GM23338 (cell line): ENCODE results near the gene CCL14. TPM values are rescaled to one million over a fixed set of nuclear protein-coding genes. Genes with fewer than 3 reads are reported as not detected.

Experiments used
- ATAC-seq: fragments of 200-7000 bp; cut with Tn5 transposase; 3 replicates; pipeline ENCODE4 v1.9.1; 2020
- DNase-seq: peaks from one replicate; pipeline ENCODE4 v3.0.0-alpha.2; 2015; ENCODE audit warnings: low spot score
- H2AFZ ChIP-seq: fragments of 200-600 bp; sonication (generic); 2 replicates; pipeline ENCODE4 v1.8.0; 2016; ENCODE audit warnings: antibody characterized with exemption, mild to moderate bottlenecking, moderate library complexity
- H3F3A ChIP-seq: fragments of 200-600 bp; sonication (generic); replicated peaks from 2 replicates; pipeline ENCODE4 v1.8.0; 2017; ENCODE audit warnings: antibody characterized with exemption, mixed run types, low read depth
- H3K27ac ChIP-seq: fragments of 200-600 bp; sonication (generic); 2 replicates; pipeline ENCODE4 v1.6.1; 2016; ENCODE audit warnings: low read depth
- H3K27me3 ChIP-seq: fragments of 200-600 bp; sonication (generic); 2 replicates; pipeline ENCODE4 v1.8.0; 2016; ENCODE audit warnings: mild to moderate bottlenecking, mixed run types, moderate library complexity; ENCODE audit not compliant: insufficient read depth
- H3K36me3 ChIP-seq: fragments of 200-600 bp; sonication (generic); 2 replicates; pipeline ENCODE4 v1.8.0; 2016; ENCODE audit warnings: mild to moderate bottlenecking; ENCODE audit not compliant: insufficient read depth
- H3K4me1 ChIP-seq: fragments of 200-600 bp; sonication (generic); 2 replicates; pipeline ENCODE4 v1.8.0; 2016; ENCODE audit warnings: mild to moderate bottlenecking, moderate library complexity; ENCODE audit not compliant: insufficient read depth
- H3K4me2 ChIP-seq: fragments of 200-600 bp; sonication (generic); 2 replicates; pipeline ENCODE4 v1.7.1; 2017; ENCODE audit warnings: mixed run types
- H3K4me3 ChIP-seq: fragments of 200-600 bp; sonication (generic); 2 replicates; pipeline ENCODE4 v1.6.1; 2016; ENCODE audit warnings: mixed run types
- H3K79me2 ChIP-seq: fragments of 200-600 bp; sonication (generic); replicated peaks from 2 replicates; pipeline ENCODE4 v1.8.0; 2017; ENCODE audit warnings: mild to moderate bottlenecking; ENCODE audit not compliant: insufficient read depth
- H3K9me2 ChIP-seq: fragments of 200-600 bp; sonication (generic); 2 replicates; pipeline ENCODE4 v1.8.0; 2017; ENCODE audit not compliant: insufficient read depth
- H4K20me1 ChIP-seq: fragments of 200-600 bp; sonication (generic); replicated peaks from 2 replicates; pipeline ENCODE4 v1.8.0; 2017; ENCODE audit warnings: mild to moderate bottlenecking; ENCODE audit not compliant: insufficient read depth
- H3K27ac Mint-ChIP-seq: 2 replicates; pipeline ENCODE4 v1.8.0; 2020; ENCODE audit warnings: inconsistent platforms, mild to moderate bottlenecking, moderate library complexity, mixed read lengths
- H3K27me3 Mint-ChIP-seq: 3 replicates; pipeline ENCODE4 v1.8.0; 2022; ENCODE audit warnings: low read depth, mild to moderate bottlenecking, moderate library complexity, mixed read lengths, inconsistent platforms; ENCODE audit not compliant: insufficient read depth, poor library complexity
- H3K36me3 Mint-ChIP-seq: 3 replicates; pipeline ENCODE4 v1.8.0; 2021; ENCODE audit warnings: low read depth, mild to moderate bottlenecking, inconsistent platforms, moderate library complexity, mixed read lengths
- H3K4me1 Mint-ChIP-seq: 3 replicates; pipeline ENCODE4 v1.8.0; 2020; ENCODE audit warnings: mild to moderate bottlenecking, inconsistent platforms, mixed read lengths
- H3K4me3 Mint-ChIP-seq: 3 replicates; pipeline ENCODE4 v1.8.0; 2021; ENCODE audit warnings: moderate library complexity, mild to moderate bottlenecking, inconsistent platforms, mixed read lengths
- H3K9me3 Mint-ChIP-seq: 3 replicates; pipeline ENCODE4 v1.8.0; 2020; ENCODE audit warnings: moderate library complexity, mild to moderate bottlenecking, inconsistent platforms, mixed read lengths
- CREB1 ChIP-seq: fragments of 250-450 bp; sonication (Bioruptor Pico); IDR thresholded peaks from 2 replicates; pipeline ENCODE4 v1.5.0; 2020; ENCODE audit warnings: low read depth, mild to moderate bottlenecking, moderate library complexity
- JUNB ChIP-seq: IDR thresholded peaks from one replicate; pipeline ENCODE4 v1.6.1; 2016; ENCODE audit warnings: antibody characterized with exemption; ENCODE audit not compliant: unreplicated experiment
- POLR2AphosphoS5 ChIP-seq: IDR thresholded peaks from 2 replicates; pipeline ENCODE4 v1.6.1; 2016; ENCODE audit warnings: antibody characterized with exemption, low read depth
- long read RNA-seq: library from polyadenylated mRNA; unstranded; transcript quantifications from one replicate; pipeline ENCODE4 v2.0.0, GENCODE V29; 2020; ENCODE audit not compliant: unreplicated experiment
- polyA plus RNA-seq: library from polyadenylated mRNA; unstranded; fragments of >200 nt; fragmentation: Nextera tagmentation; extraction: Ambion mirVana; gene quantifications from 2 replicates; pipeline ENCODE4 v1.2.1, GENCODE V29; 2016
- total RNA-seq: library from RNA; depleted of rRNA; stranded (reverse); fragments of >200 nt; shearing (Covaris generic); gene quantifications from 2 replicates; pipeline ENCODE4 v1.2.3, GENCODE V29; 2014; rRNA removed
- TF ChIP-seq, protein P1 (sequence below): IDR thresholded peaks from 2 replicates; pipeline ENCODE4 v1.6.1; 2016; ENCODE audit warnings: antibody characterized with exemption
- TF ChIP-seq, protein P2 (sequence below): fragments of 250-450 bp; sonication (Bioruptor Pico); IDR thresholded peaks from 2 replicates; pipeline ENCODE4 v1.5.0; 2020; ENCODE audit warnings: mild to moderate bottlenecking, moderate library complexity
- TF ChIP-seq, protein P3 (sequence below): IDR thresholded peaks from one replicate; pipeline ENCODE4 v1.6.1; 2018; ENCODE audit warnings: antibody characterized with exemption; ENCODE audit not compliant: unreplicated experiment

CCL14 gene
- total RNA-seq (not detected in 2 replicates), polyA plus RNA-seq (not detected in 2 replicates)
- long read RNA-seq = 0 reads

DNA sequence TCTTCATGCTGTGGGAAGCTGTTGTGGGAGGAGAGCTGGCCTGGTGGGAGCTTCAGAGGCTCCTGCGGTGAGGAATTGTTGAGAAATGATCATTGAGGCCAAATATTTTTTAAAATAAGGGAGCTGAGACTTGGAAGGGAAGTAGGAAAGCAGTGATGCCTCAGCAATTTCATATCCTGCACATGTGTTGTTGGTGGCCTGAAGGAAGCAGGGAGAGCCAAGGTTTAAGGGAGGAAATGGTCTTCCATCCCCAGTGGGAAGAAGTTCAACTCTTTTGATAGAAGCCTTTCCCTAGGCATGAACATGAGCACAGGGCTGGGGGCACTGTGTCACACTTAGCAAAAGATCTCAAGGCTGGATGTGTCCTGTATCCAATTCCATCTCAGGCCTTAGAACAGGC lies at the start of gene CCL14:
CCL14 (minus strand) TSS at position 87 of the 400 bp plus-strand sequence; CDS start at position 7, 80 bp downstream.
- Histone ChIP-seq H3K9me2 (no peaks in the 10 kb centered on the region; the same call in 1 of the 2 replicates), H3F3A (no peaks in the 10 kb centered on the region), H3K4me1 (no peaks in the 10 kb centered on the region), H3K4me3 (no peak within 1 kb of the TSS), H3K27me3 (no peaks in the 10 kb centered on the region), H2AFZ (no peak within 1 kb of the TSS), H3K4me2 (no peak within 1 kb of the TSS), H4K20me1 (no peaks in the 10 kb centered on the region), H3K79me2 (no peaks in the 10 kb centered on the region), H3K27ac (no peak within 1 kb of the TSS), H3K36me3 (no peaks in the 10 kb centered on the region)
- Mint-ChIP-seq H3K9me3 (no peaks in the 10 kb centered on the region), H3K27me3 (peaks cover 3% of the 10 kb centered on the region), H3K4me3 (no peak within 1 kb of the TSS), H3K36me3 (no peaks in the 10 kb centered on the region), H3K27ac (no peak within 1 kb of the TSS), H3K4me1 (no peaks in the 10 kb centered on the region)
- no peak for ATAC-seq
- no peak for DNase-seq
- TF ChIP-seq CREB1 = no peak
- TF ChIP-seq, protein P1, sequence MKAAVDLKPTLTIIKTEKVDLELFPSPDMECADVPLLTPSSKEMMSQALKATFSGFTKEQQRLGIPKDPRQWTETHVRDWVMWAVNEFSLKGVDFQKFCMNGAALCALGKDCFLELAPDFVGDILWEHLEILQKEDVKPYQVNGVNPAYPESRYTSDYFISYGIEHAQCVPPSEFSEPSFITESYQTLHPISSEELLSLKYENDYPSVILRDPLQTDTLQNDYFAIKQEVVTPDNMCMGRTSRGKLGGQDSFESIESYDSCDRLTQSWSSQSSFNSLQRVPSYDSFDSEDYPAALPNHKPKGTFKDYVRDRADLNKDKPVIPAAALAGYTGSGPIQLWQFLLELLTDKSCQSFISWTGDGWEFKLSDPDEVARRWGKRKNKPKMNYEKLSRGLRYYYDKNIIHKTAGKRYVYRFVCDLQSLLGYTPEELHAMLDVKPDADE = no peak
- TF ChIP-seq, protein P2, sequence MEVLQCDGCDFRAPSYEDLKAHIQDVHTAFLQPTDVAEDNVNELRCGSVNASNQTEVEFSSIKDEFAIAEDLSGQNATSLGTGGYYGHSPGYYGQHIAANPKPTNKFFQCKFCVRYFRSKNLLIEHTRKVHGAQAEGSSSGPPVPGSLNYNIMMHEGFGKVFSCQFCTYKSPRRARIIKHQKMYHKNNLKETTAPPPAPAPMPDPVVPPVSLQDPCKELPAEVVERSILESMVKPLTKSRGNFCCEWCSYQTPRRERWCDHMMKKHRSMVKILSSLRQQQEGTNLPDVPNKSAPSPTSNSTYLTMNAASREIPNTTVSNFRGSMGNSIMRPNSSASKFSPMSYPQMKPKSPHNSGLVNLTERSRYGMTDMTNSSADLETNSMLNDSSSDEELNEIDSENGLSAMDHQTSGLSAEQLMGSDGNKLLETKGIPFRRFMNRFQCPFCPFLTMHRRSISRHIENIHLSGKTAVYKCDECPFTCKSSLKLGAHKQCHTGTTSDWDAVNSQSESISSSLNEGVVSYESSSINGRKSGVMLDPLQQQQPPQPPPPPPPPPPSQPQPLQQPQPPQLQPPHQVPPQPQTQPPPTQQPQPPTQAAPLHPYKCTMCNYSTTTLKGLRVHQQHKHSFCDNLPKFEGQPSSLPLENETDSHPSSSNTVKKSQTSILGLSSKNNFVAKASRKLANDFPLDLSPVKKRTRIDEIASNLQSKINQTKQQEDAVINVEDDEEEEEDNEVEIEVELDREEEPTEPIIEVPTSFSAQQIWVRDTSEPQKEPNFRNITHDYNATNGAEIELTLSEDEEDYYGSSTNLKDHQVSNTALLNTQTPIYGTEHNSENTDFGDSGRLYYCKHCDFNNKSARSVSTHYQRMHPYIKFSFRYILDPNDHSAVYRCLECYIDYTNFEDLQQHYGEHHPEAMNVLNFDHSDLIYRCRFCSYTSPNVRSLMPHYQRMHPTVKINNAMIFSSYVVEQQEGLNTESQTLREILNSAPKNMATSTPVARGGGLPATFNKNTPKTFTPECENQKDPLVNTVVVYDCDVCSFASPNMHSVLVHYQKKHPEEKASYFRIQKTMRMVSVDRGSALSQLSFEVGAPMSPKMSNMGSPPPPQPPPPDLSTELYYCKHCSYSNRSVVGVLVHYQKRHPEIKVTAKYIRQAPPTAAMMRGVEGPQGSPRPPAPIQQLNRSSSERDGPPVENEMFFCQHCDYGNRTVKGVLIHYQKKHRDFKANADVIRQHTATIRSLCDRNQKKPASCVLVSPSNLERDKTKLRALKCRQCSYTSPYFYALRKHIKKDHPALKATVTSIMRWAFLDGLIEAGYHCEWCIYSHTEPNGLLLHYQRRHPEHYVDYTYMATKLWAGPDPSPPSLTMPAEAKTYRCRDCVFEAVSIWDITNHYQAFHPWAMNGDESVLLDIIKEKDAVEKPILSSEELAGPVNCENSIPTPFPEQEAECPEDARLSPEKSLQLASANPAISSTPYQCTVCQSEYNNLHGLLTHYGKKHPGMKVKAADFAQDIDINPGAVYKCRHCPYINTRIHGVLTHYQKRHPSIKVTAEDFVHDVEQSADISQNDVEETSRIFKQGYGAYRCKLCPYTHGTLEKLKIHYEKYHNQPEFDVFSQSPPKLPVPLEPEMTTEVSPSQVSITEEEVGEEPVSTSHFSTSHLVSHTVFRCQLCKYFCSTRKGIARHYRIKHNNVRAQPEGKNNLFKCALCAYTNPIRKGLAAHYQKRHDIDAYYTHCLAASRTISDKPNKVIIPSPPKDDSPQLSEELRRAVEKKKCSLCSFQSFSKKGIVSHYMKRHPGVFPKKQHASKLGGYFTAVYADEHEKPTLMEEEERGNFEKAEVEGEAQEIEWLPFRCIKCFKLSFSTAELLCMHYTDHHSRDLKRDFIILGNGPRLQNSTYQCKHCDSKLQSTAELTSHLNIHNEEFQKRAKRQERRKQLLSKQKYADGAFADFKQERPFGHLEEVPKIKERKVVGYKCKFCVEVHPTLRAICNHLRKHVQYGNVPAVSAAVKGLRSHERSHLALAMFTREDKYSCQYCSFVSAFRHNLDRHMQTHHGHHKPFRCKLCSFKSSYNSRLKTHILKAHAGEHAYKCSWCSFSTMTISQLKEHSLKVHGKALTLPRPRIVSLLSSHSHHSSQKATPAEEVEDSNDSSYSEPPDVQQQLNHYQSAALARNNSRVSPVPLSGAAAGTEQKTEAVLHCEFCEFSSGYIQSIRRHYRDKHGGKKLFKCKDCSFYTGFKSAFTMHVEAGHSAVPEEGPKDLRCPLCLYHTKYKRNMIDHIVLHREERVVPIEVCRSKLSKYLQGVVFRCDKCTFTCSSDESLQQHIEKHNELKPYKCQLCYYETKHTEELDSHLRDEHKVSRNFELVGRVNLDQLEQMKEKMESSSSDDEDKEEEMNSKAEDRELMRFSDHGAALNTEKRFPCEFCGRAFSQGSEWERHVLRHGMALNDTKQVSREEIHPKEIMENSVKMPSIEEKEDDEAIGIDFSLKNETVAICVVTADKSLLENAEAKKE (CRISPR knock-in tag) = no peak
- TF ChIP-seq JUNB = no peak
- no peak for TF ChIP-seq POLR2AphosphoS5

DNA sequence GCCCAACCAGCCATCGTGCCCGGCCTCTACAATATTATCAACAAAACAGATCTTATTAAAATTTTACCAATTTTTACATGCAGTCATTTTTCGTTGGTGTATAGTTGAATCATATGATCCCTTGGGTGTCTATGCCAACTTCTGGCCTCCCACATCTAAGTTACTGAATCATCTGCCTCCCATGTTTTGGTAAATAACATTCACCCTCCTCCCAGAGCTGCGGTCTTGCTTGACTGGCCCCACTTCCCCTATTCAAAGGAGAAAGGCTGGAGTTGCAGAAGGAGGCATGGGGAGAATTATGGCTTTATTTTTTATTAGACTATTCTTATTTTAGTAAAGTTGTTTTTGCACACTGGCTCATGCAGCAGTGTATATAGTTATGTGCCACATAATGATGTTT lies 49.7 kb upstream of the CCL14 start:
- Histone ChIP-seq H2AFZ (no peak overlapping the region), H3K27ac (no peak overlapping the region), H4K20me1 (no peaks in the 10 kb centered on the region), H3K79me2 (no peaks in the 10 kb centered on the region), H3K27me3 (no peaks in the 10 kb centered on the region), H3K4me1 (no peaks in the 10 kb centered on the region), H3F3A (no peaks in the 10 kb centered on the region), H3K9me2 (no peaks in the 10 kb centered on the region), H3K4me2 (no peak overlapping the region), H3K36me3 (no peaks in the 10 kb centered on the region), H3K4me3 (no peak overlapping the region)
- Mint-ChIP-seq H3K27me3 (peaks cover 1% of the 10 kb centered on the region), H3K4me1 (no peaks in the 10 kb centered on the region), H3K9me3 (no peaks in the 10 kb centered on the region), H3K36me3 (no peaks in the 10 kb centered on the region), H3K4me3 (no peak overlapping the region), H3K27ac (no peak overlapping the region)
- DNase-seq (no peak), ATAC-seq (no peak)
- TF ChIP-seq, protein P3, sequence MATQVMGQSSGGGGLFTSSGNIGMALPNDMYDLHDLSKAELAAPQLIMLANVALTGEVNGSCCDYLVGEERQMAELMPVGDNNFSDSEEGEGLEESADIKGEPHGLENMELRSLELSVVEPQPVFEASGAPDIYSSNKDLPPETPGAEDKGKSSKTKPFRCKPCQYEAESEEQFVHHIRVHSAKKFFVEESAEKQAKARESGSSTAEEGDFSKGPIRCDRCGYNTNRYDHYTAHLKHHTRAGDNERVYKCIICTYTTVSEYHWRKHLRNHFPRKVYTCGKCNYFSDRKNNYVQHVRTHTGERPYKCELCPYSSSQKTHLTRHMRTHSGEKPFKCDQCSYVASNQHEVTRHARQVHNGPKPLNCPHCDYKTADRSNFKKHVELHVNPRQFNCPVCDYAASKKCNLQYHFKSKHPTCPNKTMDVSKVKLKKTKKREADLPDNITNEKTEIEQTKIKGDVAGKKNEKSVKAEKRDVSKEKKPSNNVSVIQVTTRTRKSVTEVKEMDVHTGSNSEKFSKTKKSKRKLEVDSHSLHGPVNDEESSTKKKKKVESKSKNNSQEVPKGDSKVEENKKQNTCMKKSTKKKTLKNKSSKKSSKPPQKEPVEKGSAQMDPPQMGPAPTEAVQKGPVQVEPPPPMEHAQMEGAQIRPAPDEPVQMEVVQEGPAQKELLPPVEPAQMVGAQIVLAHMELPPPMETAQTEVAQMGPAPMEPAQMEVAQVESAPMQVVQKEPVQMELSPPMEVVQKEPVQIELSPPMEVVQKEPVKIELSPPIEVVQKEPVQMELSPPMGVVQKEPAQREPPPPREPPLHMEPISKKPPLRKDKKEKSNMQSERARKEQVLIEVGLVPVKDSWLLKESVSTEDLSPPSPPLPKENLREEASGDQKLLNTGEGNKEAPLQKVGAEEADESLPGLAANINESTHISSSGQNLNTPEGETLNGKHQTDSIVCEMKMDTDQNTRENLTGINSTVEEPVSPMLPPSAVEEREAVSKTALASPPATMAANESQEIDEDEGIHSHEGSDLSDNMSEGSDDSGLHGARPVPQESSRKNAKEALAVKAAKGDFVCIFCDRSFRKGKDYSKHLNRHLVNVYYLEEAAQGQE = no peak
